Stimulated activated CD4-positive, alpha-beta T cell treated with anti-CD3 and anti-CD28 coated beads, Interleukin-12 subunit alpha, Interleukin-12 subunit beta, amount 100 ng/mL, for 24 hours (primary cell): ENCODE measurements around the gene KRT7.
"Not testable (repeated sequence)": the region's sequence is repeated elsewhere in the genome, so short reads cannot be mapped to it uniquely, and the experiment has no call there.

Experiments used
- DNase-seq, 2 experiments: peaks; one replicate each; pipeline ENCODE4 v3.0.0-alpha.2; 2020; ENCODE audit warnings: low read depth in 2 of 2

Gene KRT7

DNA sequence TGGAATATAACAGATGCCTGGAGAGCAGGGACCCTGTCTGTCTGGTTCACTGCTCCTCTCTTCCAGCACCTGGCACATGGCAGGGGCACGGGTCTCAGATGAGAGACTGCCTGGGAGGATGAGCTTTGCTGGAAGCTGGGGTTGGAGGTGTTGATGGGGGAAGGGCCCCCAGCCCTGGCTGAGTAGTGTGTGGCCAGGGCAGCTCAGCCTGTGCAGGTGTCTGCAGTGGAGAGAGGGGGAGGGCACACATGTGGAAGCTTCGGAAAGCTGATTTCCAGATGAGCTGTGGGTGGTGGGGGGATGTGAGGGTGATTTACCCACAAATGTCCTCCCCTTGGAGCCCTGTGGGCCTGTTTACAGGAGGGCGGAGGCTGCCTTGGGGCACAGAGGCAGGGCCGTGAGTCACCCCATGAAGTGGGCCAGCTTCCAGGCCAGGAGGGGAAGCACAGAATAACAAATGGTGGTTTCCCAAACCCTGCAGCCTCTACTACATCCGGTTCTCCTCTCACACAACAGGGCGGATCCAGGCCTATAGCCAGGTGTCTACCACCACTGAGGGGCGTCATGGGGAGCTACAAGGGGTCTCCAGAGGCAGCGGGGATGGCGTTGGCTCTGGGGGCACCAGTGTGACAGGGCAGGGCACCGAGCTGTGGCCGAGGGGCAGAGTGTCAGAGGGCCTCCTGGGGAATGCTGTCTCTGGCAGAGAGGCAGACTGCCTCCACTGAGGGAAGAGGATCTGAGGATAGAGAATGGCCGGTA is 11.0 kb downstream of the KRT7 start:
- peak; percentile 54 to 62 for DNase-seq

DNA sequence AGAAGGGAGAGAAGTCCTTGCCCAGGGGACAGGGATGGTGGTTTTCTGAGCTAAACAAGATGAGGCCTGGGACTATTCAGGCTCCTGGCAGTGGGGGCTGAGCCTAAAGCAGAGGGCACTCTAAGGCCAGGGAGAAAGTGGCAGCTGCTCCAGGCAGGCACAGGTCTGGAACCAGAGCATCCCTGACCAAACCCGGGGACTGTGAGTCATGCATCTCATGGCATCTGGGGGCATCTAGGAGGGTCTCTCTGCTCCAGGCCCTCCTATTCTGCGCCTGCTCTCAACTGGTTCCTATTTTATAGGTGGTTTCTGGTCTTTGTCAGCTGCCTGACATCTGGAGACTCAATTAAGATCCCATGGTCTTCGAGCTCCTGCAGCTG is 11.6 kb downstream of the KRT7 start:
- DNase-seq, result no peak

DNA sequence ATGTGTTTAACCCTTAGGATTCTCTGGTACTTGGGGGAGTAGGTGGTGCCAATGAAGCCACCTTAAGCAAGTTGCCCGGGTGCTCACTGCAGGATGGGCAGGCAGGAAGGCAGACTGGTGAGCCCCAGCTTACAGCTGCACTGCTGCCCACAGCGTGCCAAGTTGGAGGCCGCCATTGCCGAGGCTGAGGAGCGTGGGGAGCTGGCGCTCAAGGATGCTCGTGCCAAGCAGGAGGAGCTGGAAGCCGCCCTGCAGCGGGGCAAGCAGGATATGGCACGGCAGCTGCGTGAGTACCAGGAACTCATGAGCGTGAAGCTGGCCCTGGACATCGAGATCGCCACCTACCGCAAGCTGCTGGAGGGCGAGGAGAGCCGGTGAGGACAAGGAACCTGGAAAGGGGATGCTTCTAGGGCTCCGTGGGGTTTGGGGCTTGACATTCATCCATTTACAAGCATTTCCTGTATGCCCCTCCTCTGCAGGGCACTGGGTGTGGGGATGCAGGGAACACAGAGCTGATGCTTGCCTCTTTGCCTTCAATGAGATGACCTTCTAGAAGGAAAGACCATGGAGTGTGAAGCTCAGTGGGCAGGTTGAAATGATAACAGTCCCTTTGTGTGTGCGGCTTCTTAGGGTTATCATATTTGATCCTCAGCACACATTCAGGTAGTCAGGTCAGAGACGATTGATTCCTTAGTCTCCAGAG is 12.4 kb downstream of the KRT7 start:
- DNase-seq, result no peak

DNA sequence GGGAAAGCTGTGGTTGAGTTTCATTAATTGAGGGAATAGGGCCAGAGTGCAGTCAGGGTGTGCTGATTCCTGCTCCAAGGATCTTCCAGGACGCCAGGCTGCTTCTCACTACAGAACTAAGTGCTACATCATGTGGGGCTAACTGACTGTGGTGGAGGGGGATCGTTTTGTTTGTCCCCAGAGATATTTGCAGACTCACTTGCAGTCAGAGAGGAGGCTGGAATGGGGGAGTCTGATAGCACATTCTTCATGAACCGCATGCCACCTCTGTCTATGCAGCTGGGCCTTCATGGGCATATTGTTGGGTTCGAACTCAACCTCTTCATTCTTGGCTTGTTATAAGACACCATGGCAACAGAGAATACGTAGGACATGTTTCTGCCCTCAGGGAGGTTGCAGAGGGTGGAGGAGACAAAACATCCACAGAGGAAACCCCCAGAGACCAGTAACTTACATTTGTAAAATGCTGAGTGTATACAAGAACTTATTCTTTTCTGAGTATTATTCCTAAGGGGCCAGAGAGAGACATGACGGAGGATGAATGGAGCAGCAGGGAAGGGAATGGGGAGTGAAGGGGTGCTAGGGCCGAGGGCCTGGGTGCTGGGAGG is 13.0 kb downstream of the KRT7 start:
- DNase-seq, result no peak

DNA sequence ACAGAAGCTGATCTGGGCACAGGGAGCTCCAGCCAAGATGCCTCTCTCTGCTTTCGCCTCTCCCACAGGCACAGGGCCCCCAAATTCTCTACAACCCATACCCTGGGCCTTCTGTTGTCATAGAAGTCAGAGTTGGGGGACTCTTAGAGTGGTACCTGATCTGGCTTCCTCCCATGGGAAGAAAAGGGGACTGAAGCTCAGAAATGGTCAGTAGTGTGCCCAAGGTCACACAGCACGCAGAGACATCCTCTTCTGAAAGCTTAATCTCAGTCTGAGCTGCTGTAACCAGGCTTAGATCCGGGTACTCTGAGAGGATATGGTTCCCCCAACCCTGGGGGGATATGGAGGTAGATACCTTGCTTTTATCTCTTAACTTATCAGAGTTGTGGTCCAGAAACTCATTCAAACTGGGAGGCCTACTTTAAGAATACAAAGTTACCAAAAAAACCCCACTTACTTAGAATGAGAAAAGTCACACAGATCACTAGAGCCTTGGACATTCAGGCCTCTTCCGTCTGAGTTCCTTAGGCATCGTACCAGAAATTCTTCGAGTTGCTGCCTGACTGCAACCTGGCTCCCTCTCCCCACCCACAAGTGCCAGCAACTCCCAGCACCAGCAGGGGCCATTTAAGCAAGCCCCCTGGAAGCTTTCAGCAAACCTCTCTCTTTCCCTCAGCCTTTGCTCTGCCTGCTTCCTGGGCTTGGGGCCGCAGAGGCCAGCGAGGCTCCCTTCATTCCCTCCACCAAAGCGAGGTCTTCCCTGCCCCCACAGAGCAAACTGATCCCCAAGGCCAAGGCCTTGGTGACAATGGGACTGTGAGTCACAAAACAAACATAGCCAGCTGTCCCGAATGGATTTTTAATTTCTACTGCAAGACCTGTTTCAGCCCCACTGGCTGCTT is 13.9 kb downstream of the KRT7 start:
- no peak for DNase-seq

DNA sequence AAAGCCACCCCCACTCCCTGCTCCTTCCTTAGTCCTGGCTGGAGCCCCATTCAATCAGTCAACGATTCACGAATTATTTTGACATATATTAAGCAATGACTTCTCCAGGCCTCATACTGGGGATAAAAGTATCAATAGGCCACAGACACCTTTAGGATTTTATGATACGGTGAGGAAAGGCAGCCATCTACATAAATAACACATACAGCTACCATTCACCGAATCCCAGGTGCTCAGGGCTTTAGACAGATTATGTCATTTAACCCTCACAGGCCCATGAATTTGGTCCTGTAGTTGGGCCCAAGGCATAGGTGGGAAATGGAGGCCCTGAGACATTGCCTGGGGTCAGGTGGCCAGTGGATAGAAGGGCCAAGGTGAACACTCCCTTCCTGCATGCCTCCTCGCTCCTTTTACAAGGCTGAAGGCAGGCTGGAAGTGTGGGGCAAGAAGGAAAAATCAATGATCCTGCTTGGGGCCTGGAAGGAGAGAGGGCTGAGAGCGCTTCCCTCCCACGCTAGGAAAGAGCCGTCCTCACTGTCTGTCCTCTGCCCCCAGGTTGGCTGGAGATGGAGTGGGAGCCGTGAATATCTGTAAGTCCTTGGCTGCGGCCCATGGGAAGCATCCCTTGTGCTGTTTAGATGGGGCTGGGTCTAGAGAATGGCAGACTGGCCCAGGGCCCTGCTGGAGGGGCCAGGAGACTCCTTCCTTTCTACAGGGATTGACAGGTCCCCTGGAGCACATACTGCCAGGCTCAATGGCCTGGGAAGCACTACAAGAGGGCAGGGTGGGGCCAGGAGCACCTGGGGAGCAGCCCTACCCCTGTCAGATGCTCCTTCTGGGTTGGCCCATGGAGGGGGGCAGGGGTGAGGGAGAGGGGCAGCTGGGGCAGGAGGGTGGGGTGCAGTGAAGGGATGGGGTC is 14.8 kb downstream of the KRT7 start:
- DNase-seq, result no peak

DNA sequence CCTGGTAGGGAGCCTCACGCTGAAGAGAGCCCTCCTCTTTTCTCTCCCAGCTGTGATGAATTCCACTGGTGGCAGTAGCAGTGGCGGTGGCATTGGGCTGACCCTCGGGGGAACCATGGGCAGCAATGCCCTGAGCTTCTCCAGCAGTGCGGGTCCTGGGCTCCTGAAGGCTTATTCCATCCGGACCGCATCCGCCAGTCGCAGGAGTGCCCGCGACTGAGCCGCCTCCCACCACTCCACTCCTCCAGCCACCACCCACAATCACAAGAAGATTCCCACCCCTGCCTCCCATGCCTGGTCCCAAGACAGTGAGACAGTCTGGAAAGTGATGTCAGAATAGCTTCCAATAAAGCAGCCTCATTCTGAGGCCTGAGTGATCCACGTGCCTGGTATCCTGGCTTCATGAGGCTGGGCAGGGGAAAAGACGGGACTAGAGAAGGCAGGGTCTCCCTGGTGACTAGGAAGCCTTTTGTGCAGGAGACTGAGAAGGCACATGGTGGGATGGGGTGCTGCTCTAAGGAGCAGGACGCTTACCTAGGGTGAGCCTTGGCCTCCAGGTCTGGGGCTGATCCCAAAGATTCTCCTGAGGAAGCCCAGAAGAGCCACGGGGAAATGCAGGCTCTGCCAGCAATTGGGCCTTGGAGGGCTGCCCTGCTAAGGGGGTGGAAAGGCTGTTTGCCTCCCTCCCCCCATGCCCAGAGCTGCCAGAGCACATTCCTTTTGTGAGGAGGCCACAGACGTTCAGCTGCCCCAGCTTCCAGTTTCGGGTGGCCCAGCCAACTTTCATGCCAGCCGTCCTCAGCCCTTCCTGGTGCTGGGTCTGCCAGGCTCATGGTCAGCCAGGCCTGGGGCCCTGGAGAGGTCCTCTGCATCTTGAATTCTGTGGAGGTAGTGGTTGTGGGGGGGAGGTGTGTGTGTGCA is 15.8 kb downstream of the KRT7 start:
- no peak for DNase-seq

DNA sequence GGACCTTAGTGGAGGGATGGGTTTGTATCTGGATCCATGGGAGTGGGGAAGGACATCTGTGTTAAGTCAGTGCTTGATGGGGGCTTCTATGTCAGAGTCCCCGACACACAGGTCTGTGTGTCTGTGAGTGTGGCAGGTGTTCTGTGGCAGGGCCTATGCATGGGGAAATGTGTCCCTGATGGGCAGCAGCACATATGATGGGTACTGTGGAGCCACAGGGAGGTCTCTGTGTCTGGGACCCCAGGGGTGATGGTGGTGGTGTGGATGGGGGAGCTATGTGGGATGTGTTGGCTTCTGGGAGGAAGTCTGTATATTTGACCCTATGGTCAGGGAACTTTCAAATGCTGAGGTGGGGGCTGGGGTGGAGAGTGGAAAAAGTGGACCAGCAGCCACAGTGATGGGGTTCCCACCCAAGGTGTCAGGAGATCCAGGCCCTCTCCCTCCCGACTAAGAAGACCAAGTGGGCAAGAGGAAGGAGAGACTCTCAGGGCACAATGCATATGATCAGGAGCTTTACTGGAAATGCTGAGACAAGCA is 16.5 kb downstream of the KRT7 start:
- DNase-seq, result no peak

DNA sequence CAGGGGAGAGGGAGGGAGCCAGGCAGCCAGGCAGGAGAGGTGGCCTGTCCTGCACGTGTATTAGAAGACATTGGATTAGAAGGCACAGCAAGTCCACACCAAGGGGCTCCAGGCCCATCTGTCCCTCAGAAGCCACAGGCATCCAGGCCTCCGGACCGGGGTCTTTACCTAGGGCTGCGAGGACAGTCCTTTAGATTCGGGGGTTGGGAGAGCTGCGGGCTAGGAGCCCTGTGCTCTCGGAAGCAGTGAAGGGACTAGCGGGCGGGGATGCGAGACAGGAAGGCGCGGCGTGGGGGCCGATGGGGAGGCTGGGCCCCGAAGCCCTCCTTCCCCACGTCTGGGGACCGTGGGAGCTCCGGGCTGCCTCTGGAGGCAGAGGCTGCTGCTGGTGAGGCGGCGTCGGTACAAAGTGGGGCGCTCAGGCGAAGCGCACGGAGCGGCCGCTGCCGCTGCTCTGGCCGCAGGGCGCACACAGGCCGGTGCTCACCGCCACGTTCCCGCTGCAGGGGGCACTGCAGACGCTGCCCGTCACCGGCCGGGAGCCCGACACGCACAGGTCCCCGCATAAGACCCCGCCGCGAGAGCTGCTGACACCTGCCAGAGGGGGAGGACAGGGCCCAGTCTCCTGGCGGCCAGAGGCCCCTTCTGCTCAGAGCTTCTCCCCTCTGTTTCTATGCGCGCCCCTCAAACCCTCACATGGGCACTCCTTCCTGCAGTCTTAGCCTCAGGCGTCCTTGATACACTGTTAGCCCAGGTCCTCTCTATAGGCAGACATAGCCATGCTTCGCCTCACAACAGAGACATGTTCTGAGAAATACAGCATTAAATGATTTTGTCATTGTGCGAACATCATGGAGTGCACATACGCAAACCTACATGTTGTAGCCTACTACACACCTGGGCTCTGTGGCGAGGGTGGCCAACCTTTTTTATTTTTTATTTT is 17.3 kb downstream of the KRT7 start:
- no peak for DNase-seq

DNA sequence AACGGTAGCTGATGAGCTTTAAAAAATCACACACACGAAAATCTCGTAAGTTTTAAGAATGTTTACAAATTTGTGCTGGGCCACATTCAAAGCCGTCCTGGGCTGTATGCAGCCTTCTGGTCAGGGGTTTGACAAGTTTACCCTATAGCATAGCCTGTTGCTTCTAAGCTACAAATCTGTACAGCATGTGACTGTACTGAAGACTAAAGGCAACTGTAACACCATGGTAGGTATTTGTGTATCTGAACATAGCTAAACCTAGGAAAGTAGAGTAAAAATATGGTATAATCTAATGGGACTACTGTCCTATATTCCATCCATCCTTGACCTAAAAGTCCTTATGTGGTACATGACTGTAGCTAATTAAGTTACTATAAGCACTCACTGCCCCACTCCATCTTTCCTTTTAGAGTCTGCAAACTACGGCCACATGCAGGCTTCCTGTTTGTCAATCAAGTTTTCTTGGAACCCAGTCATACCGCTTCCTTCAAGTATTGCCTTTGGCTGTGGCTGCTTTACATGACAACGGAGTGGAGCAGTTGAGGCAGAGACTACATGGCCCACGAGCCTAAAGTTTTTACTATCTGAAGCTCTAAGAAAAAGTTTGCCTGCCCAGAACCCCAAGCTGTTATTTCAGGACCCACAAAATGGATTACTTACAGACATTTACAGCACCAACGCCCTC is 18.5 kb downstream of the KRT7 start:
- no peak for DNase-seq

DNA sequence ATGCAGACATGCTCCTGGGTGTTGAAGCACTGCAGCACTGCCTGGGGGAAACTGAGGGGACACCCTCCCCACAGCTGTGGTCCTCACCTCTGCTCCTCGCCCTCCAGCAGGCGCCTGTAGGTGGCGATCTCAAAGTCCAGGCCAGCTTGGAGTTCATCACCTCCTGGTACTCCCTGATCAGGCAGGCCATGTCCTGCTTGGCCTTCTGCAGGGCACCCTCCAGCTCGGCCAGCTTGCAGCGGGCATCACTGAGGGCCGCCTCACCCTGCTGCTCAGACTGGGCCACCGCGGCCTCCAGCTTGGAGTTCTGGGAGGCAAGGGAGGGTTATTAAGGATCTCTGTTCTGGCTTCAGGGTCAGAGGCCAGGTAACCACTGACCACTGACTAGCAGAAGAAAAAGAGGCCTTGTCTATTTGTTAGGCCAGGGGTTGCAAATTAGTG is 19.2 kb downstream of the KRT7 start:
- DNase-seq, result not testable (repeated sequence)

DNA sequence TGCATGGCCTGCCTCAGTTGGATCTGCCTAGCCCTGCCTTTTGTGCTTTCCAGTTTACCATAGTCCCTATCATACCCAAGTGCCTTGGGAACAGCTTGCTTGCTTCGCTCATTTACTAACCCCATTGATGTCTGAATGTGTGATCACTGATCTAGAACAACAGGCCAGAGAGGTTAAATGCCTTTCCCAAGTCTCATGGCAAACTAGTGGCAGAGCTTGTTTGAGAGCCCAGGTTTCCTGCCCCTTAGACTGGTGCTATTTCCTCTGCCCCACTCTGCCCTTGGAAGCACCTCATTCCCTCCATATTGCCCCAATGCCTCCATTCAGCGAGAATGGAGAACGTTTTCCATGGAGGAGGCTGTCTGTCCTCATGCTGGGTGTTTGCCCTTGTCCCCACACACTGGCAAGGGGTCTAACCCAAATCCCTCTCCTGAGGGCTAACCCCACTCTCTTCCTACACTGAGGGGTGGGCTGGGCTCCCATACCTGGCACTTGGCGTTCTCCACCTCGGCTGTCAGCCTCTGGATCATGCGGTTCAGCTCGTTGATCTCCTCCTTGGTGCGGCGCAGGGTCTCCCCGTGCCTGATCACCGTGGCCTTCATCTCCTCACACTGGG is 19.8 kb downstream of the KRT7 start:
- no peak for DNase-seq

DNA sequence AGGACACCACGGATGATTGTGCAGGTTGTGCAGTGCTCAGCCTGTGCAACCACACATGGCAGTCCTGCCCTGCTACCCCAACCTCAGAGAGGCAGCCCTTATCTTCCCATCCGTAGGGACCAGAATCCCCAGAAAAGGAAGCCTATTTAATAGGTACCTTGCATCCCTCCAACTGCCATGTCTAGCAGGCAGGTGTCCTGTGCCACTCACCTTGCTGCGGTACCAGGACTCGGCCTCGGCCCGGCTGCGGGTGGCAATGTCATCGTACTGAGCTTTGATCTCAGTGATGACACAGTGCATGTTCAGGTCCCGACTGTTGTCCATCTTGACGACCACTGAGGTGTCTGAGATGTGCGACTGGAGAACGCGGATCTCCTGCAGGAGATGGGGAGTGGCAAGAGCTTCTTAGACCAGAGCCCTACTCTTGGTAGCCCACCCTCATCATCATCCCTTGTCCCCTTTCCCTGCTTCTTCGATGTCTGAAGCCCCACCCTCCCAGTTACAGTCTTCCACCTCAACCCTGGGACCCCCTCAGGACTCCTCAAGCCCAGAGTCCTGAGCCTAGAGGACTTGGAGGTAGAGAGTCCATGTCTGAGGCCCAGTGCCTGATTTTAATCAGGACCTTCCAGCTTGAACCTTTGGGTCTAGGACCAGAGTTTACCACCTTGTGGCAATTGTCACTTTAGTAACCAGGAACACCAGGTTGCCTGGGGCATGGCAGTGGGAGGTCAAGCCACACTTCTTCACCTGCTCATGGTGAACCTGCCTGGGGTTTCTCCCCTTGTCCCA is 20.5 kb downstream of the KRT7 start:
- DNase-seq, result no peak

DNA sequence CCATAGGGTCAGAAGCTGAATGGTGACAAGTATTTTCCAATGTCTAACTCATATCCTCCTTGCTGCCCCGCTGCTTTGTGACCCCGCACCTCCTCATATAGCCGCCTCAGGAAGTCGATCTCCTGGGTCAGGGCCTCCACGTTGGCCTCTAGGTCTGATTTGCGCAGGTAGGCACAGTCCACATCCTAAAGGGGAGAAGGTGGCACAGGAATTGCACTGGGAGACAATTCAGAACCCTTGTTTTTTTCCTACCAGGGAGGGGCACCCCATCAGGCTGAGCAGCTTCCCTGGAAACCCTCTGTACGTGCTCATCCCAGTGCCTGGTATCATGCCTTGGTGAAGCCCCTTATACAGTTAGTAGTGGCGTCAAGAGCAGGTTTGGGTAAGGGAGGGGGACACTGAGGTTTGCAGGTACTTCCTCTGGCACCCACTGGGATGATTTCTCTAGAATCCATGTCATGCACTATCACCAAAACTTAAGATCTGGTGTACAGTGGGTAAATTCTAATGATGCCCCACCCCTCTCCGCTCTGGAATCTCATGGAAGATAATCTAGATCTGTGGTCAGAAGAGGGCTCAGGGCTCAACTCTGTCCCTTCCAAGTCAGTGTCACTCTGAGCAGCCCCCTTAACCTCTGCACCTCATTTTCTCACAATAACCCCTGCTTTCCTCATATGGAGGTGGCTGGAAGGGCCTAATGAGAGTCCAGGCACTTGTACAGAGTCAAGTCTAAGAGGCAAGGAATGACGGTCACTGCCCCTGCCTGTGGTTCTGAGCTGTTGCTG is 21.3 kb downstream of the KRT7 start:
- no peak for DNase-seq

DNA sequence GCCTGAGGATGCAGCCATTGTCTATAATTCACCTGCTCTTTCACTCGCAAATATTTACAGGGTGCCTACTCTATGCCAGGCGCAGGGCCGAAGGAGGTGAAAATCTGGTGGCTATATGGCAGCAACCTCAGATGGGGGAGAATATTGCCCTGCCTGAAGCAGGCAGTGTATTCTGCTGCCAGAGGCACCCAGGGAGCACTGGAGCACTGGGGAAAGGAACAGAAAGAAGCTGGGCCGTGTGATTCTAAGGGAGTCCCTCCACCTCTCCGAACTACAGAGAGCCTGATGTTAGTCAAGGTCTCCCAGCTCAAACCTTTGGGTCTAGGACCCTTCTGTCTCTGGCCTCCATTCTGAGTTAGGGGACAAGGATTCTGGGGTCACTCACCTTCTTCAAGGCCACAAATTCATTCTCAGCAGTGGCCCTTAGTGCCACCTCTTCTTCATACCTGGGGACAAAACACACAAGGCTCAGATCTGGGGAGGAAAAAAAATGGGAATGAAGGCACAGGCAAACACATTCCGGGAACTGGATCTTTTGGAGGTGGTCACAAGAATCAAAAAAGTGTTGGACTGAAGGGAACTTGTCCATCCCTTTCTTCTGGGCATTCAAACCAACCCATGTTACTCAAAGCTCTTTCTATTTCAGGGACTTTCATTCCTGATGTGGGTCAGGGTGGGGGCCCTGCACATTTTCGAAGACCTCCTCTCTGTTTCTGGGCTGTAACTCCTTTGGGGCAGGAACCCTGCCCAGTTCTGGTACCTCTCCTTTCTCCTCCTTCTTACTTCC is 22.1 kb downstream of the KRT7 start:
- no peak for DNase-seq
